PFSK-1 (cell line): ENCODE data around the gene CD8B2.

Source experiments
- FOXP2 ChIP-seq: optimal IDR thresholded peaks from 2 replicates; pipeline ENCODE3; 2011; ENCODE audit warnings: borderline replicate concordance, control low read depth, inconsistent platforms; ENCODE audit not compliant: insufficient read depth; ENCODE audit errors: extremely low read length, extremely low read depth
- POLR2AphosphoS5 ChIP-seq: IDR thresholded peaks from 2 replicates; pipeline ENCODE4 v1.6.1; 2012; ENCODE audit warnings: low read depth, mild to moderate bottlenecking, control low read depth, low read length, moderate library complexity
- TF ChIP-seq, protein P1 (sequence below), 2 experiments: IDR thresholded peaks; 2 replicates each; pipeline versions ENCODE4 v1.6.1 to v1.8.0; 2011 to 2012; ENCODE audit warnings: low read depth in 2 of 2, low read length in 2 of 2, control low read depth in 1 of 2, inconsistent platforms in 1 of 2, mild to moderate bottlenecking in 1 of 2, moderate library complexity in 1 of 2; ENCODE audit not compliant: insufficient read depth in 1 of 2

GRCh38 chr2:106570316-106570715 lies 83.2 kb downstream of the CD8B2 start:
- TF ChIP-seq, protein P1, sequence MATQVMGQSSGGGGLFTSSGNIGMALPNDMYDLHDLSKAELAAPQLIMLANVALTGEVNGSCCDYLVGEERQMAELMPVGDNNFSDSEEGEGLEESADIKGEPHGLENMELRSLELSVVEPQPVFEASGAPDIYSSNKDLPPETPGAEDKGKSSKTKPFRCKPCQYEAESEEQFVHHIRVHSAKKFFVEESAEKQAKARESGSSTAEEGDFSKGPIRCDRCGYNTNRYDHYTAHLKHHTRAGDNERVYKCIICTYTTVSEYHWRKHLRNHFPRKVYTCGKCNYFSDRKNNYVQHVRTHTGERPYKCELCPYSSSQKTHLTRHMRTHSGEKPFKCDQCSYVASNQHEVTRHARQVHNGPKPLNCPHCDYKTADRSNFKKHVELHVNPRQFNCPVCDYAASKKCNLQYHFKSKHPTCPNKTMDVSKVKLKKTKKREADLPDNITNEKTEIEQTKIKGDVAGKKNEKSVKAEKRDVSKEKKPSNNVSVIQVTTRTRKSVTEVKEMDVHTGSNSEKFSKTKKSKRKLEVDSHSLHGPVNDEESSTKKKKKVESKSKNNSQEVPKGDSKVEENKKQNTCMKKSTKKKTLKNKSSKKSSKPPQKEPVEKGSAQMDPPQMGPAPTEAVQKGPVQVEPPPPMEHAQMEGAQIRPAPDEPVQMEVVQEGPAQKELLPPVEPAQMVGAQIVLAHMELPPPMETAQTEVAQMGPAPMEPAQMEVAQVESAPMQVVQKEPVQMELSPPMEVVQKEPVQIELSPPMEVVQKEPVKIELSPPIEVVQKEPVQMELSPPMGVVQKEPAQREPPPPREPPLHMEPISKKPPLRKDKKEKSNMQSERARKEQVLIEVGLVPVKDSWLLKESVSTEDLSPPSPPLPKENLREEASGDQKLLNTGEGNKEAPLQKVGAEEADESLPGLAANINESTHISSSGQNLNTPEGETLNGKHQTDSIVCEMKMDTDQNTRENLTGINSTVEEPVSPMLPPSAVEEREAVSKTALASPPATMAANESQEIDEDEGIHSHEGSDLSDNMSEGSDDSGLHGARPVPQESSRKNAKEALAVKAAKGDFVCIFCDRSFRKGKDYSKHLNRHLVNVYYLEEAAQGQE (IDR thresholded peaks at IDR 0.05; ENCODE audit: insufficient read depth in 1 of 2, low read depth in 2 of 2, low read length in 2 of 2): no peak
- TF ChIP-seq POLR2AphosphoS5 (no peak), FOXP2 (no peak)
